ENCODE results near the gene RASGRP4.

GRCh38 chr19:38375098-38375493, 50.9 kb downstream of the RASGRP4 start:
- TF ChIP-seq CTCF (conservative IDR thresholded peaks at IDR 0.05), result no peak
- TF ChIP-seq ZFX (IDR thresholded peaks at IDR 0.05), result peak; percentile 59; the same call in 1 of the 2 replicates

Measured in C4-2B (cell line).